NCI-H128 (cell line): ENCODE measurements around the gene BLOC1S5.

ENCODE experiments used
- DNase-seq: peaks from one replicate; lab custom pipeline; 2025; ENCODE audit not compliant: unreplicated experiment; lab: John Stamatoyannopoulos, UW

BLOC1S5 gene

GRCh38 chr6:8063761-8064637 lies at the start of gene BLOC1S5:
TSS of gene BLOC1S5 (minus strand) at chr6:8064389. CDS start at chr6:8064376, 13 bp downstream.
- DNase-seq = peak; percentile 96

- DNase-seq = no peak
Observed at GRCh38 chr6:8113131-8113654, 49.0 kb upstream of the BLOC1S5 start.

- no peak for DNase-seq
Observed at GRCh38 chr6:8110725-8111124, 46.5 kb upstream of the BLOC1S5 start.

- DNase-seq = no peak
Observed at GRCh38 chr6:8110117-8110721, 46.0 kb upstream of the BLOC1S5 start.

GRCh38 chr6:8108759-8109539 lies 44.8 kb upstream of the BLOC1S5 start:
- DNase-seq = no peak

GRCh38 chr6:8108031-8108660 lies 44.0 kb upstream of the BLOC1S5 start:
- DNase-seq = no peak

- DNase-seq = no peak
Observed at GRCh38 chr6:8105791-8106190, 41.6 kb upstream of the BLOC1S5 start.

GRCh38 chr6:8103726-8104125 lies 39.5 kb upstream of the BLOC1S5 start:
- DNase-seq = no peak

GRCh38 chr6:8102122-8102958 lies 38.2 kb upstream of the BLOC1S5 start, which contains the start of gene EEF1E1:
TSS of gene EEF1E1 (minus strand) at chr6:8102548. CDS start at chr6:8102521, 27 bp downstream.
- DNase-seq = peak; percentile 59

- DNase-seq = no peak
Observed at GRCh38 chr6:8100159-8100854, 36.1 kb upstream of the BLOC1S5 start.

- DNase-seq = no peak
Observed at GRCh38 chr6:8090650-8091049, 26.5 kb upstream of the BLOC1S5 start.

GRCh38 chr6:8088886-8089285 lies 24.7 kb upstream of the BLOC1S5 start:
- no peak for DNase-seq

- DNase-seq = no peak
Observed at GRCh38 chr6:8087870-8088754, 23.9 kb upstream of the BLOC1S5 start.

- no peak for DNase-seq
Observed at GRCh38 chr6:8086755-8087306, 22.6 kb upstream of the BLOC1S5 start.

- no peak for DNase-seq
Observed at GRCh38 chr6:8085053-8085511, 20.9 kb upstream of the BLOC1S5 start.

GRCh38 chr6:8084586-8084985 lies 20.4 kb upstream of the BLOC1S5 start:
- DNase-seq = no peak

GRCh38 chr6:8082954-8083858 lies 19.0 kb upstream of the BLOC1S5 start:
- no peak for DNase-seq
